ENCODE measurements around the gene NOS1AP. TPM values are rescaled to one million over a fixed set of nuclear protein-coding genes. Genes with fewer than 3 reads are reported as not detected.
A peak's percentile ranks its signal among the peaks of the same experiment; 100 is the strongest.

Gene NOS1AP
- total and polyA plus RNA-seq, 2 experiments from 2014 or later = 5.8 to 6.6 TPM

GRCh38 chr1:162204823-162205155 is 135.3 kb downstream of the NOS1AP start:
- Mint-ChIP-seq H3K36me3 (ENCODE audit: low read depth) (peaks cover 2% of the 10 kb centered on the region; the same call in 1 of the 3 replicates), H3K27ac (0 out of 2 replicates have a peak overlapping the region, but pooled peaks have one; percentile 8), H3K27me3 (ENCODE audit: insufficient read depth, low read depth, poor library complexity) (peaks cover 4% of the 10 kb centered on the region), H3K4me1 (peaks cover 55% of the 10 kb centered on the region), H3K9me3 (no peaks in the 10 kb centered on the region), H3K4me3 (no peak overlapping the region)
- H3K79me2 ChIP-seq (replicated peaks; ENCODE audit: insufficient read depth) = peaks cover 69% of the 10 kb centered on the region
- H4K20me1 ChIP-seq (replicated peaks; ENCODE audit: insufficient read depth) = peaks cover 5% of the 10 kb centered on the region; the same call in 1 of the 2 replicates
- peaks cover 44% of the 10 kb centered on the region for H3K4me1 ChIP-seq (ENCODE audit: insufficient read depth)
- no peak for TF ChIP-seq CTCF (conservative IDR thresholded peaks at IDR 0.05; ENCODE audit: low read depth in 2 of 2)
- no peak for TF ChIP-seq ETS1 (IDR thresholded peaks at IDR 0.05)
- TF ChIP-seq NANOG (IDR thresholded peaks at IDR 0.05; ENCODE audit: borderline replicate concordance) = no peak
- no peak for TF ChIP-seq POLR2AphosphoS5 (IDR thresholded peaks at IDR 0.05; ENCODE audit: low read depth)
- TF ChIP-seq STAT1 (IDR thresholded peaks at IDR 0.05; ENCODE audit: unreplicated experiment) = no peak
- no peak for TF ChIP-seq ZNF114 (CRISPR knock-in tag; IDR thresholded peaks at IDR 0.05)
- no peak for TF ChIP-seq REST (IDR thresholded peaks at IDR 0.05; ENCODE audit: unreplicated experiment)
- no peak for TF ChIP-seq JUNB (IDR thresholded peaks at IDR 0.05; ENCODE audit: unreplicated experiment)
- no peak for TF ChIP-seq ZNF331 (CRISPR knock-in tag; IDR thresholded peaks at IDR 0.05; ENCODE audit: low read depth)
- no peak for TF ChIP-seq EZH2 (IDR thresholded peaks at IDR 0.05; ENCODE audit: low read depth, unreplicated experiment)
- TF ChIP-seq ZNF462 (CRISPR knock-in tag; IDR thresholded peaks at IDR 0.05) = no peak
- no peak for TF ChIP-seq EZH2phosphoT487 (IDR thresholded peaks at IDR 0.05; ENCODE audit: unreplicated experiment)
- TF ChIP-seq CREB1 (CRISPR knock-in tag; IDR thresholded peaks at IDR 0.05; ENCODE audit: low read depth) = no peak
- ATAC-seq (no peak), DNase-seq (ENCODE audit: low spot score) (no peak)
- no peaks in the 10 kb centered on the region for H3K27me3 ChIP-seq (ENCODE audit: insufficient read depth)
- H3K9me2 ChIP-seq (ENCODE audit: insufficient read depth) = peaks cover 10% of the 10 kb centered on the region; the same call in 1 of the 2 replicates
- H3K4me2 ChIP-seq = peak overlapping the region; percentile 23; the same call in 1 of the 2 replicates
- H3K36me3 ChIP-seq (ENCODE audit: insufficient read depth) = no peaks in the 10 kb centered on the region
- no peak overlapping the region for H3K4me3 ChIP-seq
- H2AFZ ChIP-seq = no peak overlapping the region
- peaks cover 4% of the 10 kb centered on the region; the same call in 1 of the 2 replicates for H3F3A ChIP-seq (replicated peaks; ENCODE audit: low read depth)
- no peak overlapping the region for H3K27ac ChIP-seq (ENCODE audit: low read depth)
